Tibial nerve (tissue), 3 donors: ENCODE measurements around the gene RAPGEF2.

ENCODE experiments used
- CTCF ChIP-seq, 5 experiments: fragments of 200-600 bp in 3 of 5; fragments of 450-650 bp in 2 of 5; sonication (generic) in 3 of 5; IDR thresholded peaks; one replicate each; pipeline ENCODE4 v1.5.1; 2016 to 2019; ENCODE audit warnings: antibody characterized with exemption in 5 of 5, mild to moderate bottlenecking in 3 of 5, moderate library complexity in 2 of 5
- POLR2A ChIP-seq, 2 donors: fragments of 450-650 bp; IDR thresholded peaks; one replicate each; pipeline ENCODE4 v1.6.1; 2017; ENCODE audit warnings: antibody characterized with exemption in 2 of 2, mild to moderate bottlenecking in 2 of 2, moderate library complexity in 2 of 2

DNA sequence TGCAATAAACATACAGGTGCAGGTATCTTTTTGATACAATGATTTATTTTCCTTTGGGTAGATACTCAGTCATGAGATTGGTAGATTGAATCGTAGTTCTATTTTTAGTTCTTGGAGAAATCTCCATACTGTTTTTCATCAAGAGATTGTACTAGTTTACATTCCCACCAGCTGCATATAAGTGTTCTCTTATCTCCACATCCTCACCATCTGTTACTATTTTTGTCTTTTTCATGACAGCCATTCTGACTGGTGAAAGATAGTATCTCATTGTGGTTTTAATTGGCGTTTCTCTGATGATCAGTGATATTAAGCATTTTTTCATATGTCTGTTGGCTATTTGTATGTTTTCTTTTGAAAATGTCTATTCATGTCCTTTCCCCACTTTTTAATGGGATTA, 202.2 kb downstream of the RAPGEF2 start:
- TF ChIP-seq CTCF (IDR thresholded peaks at IDR 0.05) (no peak), POLR2A (IDR thresholded peaks at IDR 0.05) (no peak)
